ENCODE results near the gene SLCO4A1.

Gene SLCO4A1

DNA sequence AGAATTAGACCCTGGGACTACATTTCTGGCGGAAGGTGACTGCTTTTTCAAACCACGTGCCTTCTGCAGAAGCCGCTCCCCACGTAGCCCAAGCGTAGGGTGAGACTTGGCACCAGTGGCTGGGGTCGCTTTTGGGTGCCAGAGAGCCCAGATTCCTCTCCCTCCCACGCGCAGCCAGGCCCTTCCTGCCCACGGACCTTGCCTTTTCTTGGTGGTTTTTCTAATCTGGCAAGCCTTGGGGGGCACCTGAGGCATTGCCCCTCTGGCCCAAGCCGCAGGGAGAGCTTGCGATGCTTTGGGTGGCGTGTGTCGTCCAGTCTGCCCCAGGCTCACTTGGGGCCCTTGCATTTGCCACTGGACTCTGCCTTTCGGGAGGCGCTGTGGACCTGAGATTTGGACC lies 3.3 kb downstream of the SLCO4A1 start:
- H3K4me1 ChIP-seq (ENCODE audit: control insufficient read depth, low read length) = peaks cover 87% of the 10 kb centered on the region
- no peaks in the 10 kb centered on the region for H3K9me2 ChIP-seq (replicated peaks; ENCODE audit: control insufficient read depth, low read length)
- H3K4me3 ChIP-seq (ENCODE audit: low read length) = peak overlapping the region; percentile 98
- H3K9me3 ChIP-seq (ENCODE audit: control insufficient read depth, insufficient read depth, low read length) = no peaks in the 10 kb centered on the region
- peak overlapping the region; percentile 36; the same call in 1 of the 2 replicates for H3K27ac ChIP-seq (ENCODE audit: low read depth, low read length)
- H3K27me3 ChIP-seq (ENCODE audit: control insufficient read depth, low read length) = no peaks in the 10 kb centered on the region
- H3F3A ChIP-seq (ENCODE audit: control insufficient read depth, insufficient read depth) = peaks cover 6% of the 10 kb centered on the region
- peaks cover 42% of the 10 kb centered on the region for H4K20me1 ChIP-seq (ENCODE audit: control insufficient read depth, insufficient read depth, low read depth, low read length)
- peaks cover 80% of the 10 kb centered on the region for H3K36me3 ChIP-seq (ENCODE audit: control insufficient read depth, low read length)
- H3K4me2 ChIP-seq (ENCODE audit: low read length) = peak overlapping the region; percentile 98
- TF ChIP-seq EZH2phosphoT487 (IDR thresholded peaks at IDR 0.05; ENCODE audit: borderline replicate concordance, low read length) = no peak
- TF ChIP-seq, protein P1, sequence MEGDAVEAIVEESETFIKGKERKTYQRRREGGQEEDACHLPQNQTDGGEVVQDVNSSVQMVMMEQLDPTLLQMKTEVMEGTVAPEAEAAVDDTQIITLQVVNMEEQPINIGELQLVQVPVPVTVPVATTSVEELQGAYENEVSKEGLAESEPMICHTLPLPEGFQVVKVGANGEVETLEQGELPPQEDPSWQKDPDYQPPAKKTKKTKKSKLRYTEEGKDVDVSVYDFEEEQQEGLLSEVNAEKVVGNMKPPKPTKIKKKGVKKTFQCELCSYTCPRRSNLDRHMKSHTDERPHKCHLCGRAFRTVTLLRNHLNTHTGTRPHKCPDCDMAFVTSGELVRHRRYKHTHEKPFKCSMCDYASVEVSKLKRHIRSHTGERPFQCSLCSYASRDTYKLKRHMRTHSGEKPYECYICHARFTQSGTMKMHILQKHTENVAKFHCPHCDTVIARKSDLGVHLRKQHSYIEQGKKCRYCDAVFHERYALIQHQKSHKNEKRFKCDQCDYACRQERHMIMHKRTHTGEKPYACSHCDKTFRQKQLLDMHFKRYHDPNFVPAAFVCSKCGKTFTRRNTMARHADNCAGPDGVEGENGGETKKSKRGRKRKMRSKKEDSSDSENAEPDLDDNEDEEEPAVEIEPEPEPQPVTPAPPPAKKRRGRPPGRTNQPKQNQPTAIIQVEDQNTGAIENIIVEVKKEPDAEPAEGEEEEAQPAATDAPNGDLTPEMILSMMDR (IDR thresholded peaks at IDR 0.05; ENCODE audit: low read depth, low read length, poor library complexity, severe bottlenecking) = no peak
- peaks cover 88% of the 10 kb centered on the region for H3K79me2 ChIP-seq (ENCODE audit: control insufficient read depth, low read length)

DNA sequence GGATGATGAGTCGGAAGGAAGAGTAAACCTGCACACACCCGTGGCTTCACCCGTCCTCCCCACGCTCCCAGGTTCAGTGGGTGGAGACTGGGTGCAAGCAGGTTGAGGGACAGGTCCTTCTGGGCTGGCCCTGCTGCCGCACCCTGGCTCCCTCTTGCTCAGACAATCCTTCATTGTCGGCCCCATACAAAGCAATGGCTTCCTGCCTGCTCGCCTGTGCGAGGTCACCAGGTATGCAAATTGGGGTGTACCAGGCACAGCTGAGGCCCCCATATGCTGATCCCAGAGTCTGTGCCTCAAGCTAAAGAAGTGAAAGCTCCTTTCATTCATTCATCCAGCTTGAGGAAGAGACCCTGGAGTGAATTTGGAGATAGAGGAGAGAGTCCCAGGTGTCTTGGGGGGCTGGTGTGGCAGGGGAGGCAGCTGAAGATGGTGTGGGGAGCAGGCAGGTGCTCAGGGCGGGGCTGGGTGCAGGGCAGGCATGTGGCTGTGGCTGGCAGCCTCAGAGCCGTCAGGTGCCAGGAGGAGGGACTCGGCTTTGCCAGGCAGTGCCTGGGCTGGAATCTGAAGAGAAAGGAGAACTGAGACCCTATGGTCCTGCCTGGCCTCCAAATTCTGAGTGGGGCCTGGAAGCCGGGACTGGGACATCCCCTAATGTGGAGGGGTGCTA lies 4.7 kb downstream of the SLCO4A1 start:
- Histone ChIP-seq H3K4me1 (ENCODE audit: control insufficient read depth, low read length) (peaks cover 88% of the 10 kb centered on the region), H3K36me3 (ENCODE audit: control insufficient read depth, low read length) (peaks cover 85% of the 10 kb centered on the region)

DNA sequence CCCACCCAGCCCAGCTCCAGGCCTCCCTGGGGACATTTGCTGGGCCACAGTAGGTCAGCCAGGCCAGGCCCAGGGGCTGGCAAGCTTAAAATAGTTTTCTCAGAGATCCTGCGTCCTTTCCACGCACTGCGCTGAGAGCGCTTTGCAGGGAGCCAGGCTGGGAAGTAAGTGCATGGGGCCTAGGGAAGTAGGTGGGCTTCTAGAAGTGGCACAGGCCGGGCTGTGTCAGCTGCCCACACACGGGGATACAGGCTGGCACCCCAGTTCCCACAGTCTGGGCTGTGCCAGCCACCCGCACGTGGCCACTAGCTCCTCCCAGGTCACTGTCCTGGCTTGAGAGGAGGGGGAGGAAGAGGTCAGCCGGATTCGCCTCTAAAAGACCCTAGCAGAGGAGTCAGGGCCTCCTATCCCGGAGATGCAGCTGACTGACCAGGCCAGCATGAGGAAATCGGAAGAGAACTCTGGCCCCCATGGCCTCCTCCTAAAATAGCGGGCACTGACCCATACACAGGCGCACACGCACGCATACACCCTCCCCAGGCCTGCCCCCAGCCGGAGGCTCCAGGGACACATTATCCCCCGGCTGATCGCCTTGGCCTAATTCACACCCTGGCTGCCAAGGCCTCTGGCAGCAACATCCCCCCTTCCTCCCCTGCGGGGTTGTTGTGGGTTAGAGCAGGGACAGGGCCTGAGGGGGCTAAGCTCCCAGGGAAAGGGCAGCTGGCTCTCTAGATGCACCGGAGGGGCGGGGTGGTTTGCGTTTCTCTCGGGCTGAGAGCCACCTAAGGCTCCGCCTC lies 5.4 kb downstream of the SLCO4A1 start:
- H4K20me1 ChIP-seq (ENCODE audit: control insufficient read depth, insufficient read depth, low read depth, low read length) = peaks cover 48% of the 10 kb centered on the region
- peaks cover 21% of the 10 kb centered on the region for H3F3A ChIP-seq (ENCODE audit: control insufficient read depth, insufficient read depth)
- no peaks in the 10 kb centered on the region for H3K9me3 ChIP-seq (ENCODE audit: control insufficient read depth, insufficient read depth, low read length)
- H3K4me2 ChIP-seq (ENCODE audit: low read length) = peak overlapping the region; percentile 98; the same call in 1 of the 2 replicates
- no peaks in the 10 kb centered on the region for H3K9me2 ChIP-seq (replicated peaks; ENCODE audit: control insufficient read depth, low read length)
- no peaks in the 10 kb centered on the region for H3K27me3 ChIP-seq (ENCODE audit: control insufficient read depth, low read length)
- TF ChIP-seq, protein P1 (IDR thresholded peaks at IDR 0.05; ENCODE audit: low read depth, low read length, poor library complexity, severe bottlenecking) = no peak
- TF ChIP-seq EZH2phosphoT487 (IDR thresholded peaks at IDR 0.05; ENCODE audit: borderline replicate concordance, low read length) = no peak
- H3K79me2 ChIP-seq (ENCODE audit: control insufficient read depth, low read length) = peaks cover 96% of the 10 kb centered on the region
- peaks cover 88% of the 10 kb centered on the region for H3K36me3 ChIP-seq (ENCODE audit: control insufficient read depth, low read length)
- no peak overlapping the region for H3K4me3 ChIP-seq (ENCODE audit: low read length)
- H3K27ac ChIP-seq (ENCODE audit: low read depth, low read length) = peak overlapping the region; percentile 96; the same call in 1 of the 2 replicates
- peaks cover 96% of the 10 kb centered on the region for H3K4me1 ChIP-seq (ENCODE audit: control insufficient read depth, low read length)

More for the DNA sequence above, 4.7 kb downstream of the SLCO4A1 start:
- Histone ChIP-seq H3K27me3 (ENCODE audit: control insufficient read depth, low read length) (no peaks in the 10 kb centered on the region), H3K9me2 (replicated peaks; ENCODE audit: control insufficient read depth, low read length) (no peaks in the 10 kb centered on the region), H3F3A (ENCODE audit: control insufficient read depth, insufficient read depth) (peaks cover 18% of the 10 kb centered on the region), H4K20me1 (ENCODE audit: control insufficient read depth, insufficient read depth, low read depth, low read length) (peaks cover 44% of the 10 kb centered on the region), H3K4me3 (ENCODE audit: low read length) (peak overlapping the region; percentile 98), H3K79me2 (ENCODE audit: control insufficient read depth, low read length) (peaks cover 93% of the 10 kb centered on the region), H3K4me2 (ENCODE audit: low read length) (peak overlapping the region; percentile 98), H3K27ac (ENCODE audit: low read depth, low read length) (peak overlapping the region; percentile 36), H3K9me3 (ENCODE audit: control insufficient read depth, insufficient read depth, low read length) (no peaks in the 10 kb centered on the region)
- TF ChIP-seq EZH2phosphoT487 (IDR thresholded peaks at IDR 0.05; ENCODE audit: borderline replicate concordance, low read length) = no peak
- TF ChIP-seq, protein P1 (IDR thresholded peaks at IDR 0.05; ENCODE audit: low read depth, low read length, poor library complexity, severe bottlenecking) = no peak

All from DOHH2 (cell line).